Ectodermal cell (in vitro differentiated cells): ENCODE data around the gene AGMO.

ENCODE experiments used
- H3K27ac ChIP-seq: 2 replicates; pipeline ENCODE4 v1.7.0; 2013; ENCODE audit warnings: mild to moderate bottlenecking, low read depth, low read length; ENCODE audit not compliant: insufficient read depth, poor library complexity, severe bottlenecking
- H3K27me3 ChIP-seq: 2 replicates; pipeline ENCODE4 v1.7.0; 2013; ENCODE audit warnings: mild to moderate bottlenecking, low read length; ENCODE audit not compliant: insufficient read depth, control insufficient read depth, poor library complexity, severe bottlenecking
- H3K36me3 ChIP-seq: one replicate; pipeline ENCODE4 v1.7.0; 2013; ENCODE audit warnings: low read length; ENCODE audit not compliant: control insufficient read depth, insufficient read depth
- H3K4me1 ChIP-seq: one replicate; pipeline ENCODE4 v1.7.0; 2013; ENCODE audit warnings: low read length; ENCODE audit not compliant: control insufficient read depth, insufficient read depth
- H3K4me3 ChIP-seq: 2 replicates; pipeline ENCODE4 v1.7.0; 2013; ENCODE audit warnings: low read depth, low read length, control low read depth; ENCODE audit not compliant: insufficient read depth
- H3K9me3 ChIP-seq: 2 replicates; pipeline ENCODE4 v1.7.0; 2013; ENCODE audit warnings: mild to moderate bottlenecking, low read length, moderate library complexity; ENCODE audit not compliant: control insufficient read depth
- WGBS, 2 experiments: methylation state at CpG; one replicate each; pipeline ENCODE4 v1.1.7; 2013; ENCODE audit warnings: missing lambda C conversion rate in 2 of 2; 5-methylcytosine and 5-hydroxymethylcytosine counted together

Gene AGMO

GRCh38 chr7:15507708-15508107, 54.1 kb downstream of the AGMO start:
- H3K36me3 ChIP-seq: no peaks in the 10 kb centered on the region
- H3K27me3 ChIP-seq: no peaks in the 10 kb centered on the region
- H3K27ac ChIP-seq: no peak overlapping the region
- no peak overlapping the region for H3K4me3 ChIP-seq
- H3K4me1 ChIP-seq: no peaks in the 10 kb centered on the region
- 98 to 100% methylated on average over 3 of the region's 3 CpGs for WGBS, 2 experiments
- no peaks in the 10 kb centered on the region for H3K9me3 ChIP-seq

GRCh38 chr7:15507171-15507570, 54.6 kb downstream of the AGMO start:
- Histone ChIP-seq H3K4me3 (no peak overlapping the region), H3K36me3 (no peaks in the 10 kb centered on the region), H3K4me1 (no peaks in the 10 kb centered on the region), H3K27me3 (no peaks in the 10 kb centered on the region), H3K27ac (no peak overlapping the region), H3K9me3 (no peaks in the 10 kb centered on the region)
- WGBS, 2 experiments: 92 to 100% methylated on average over 2 to 3 of the region's 3 CpGs

DNA sequence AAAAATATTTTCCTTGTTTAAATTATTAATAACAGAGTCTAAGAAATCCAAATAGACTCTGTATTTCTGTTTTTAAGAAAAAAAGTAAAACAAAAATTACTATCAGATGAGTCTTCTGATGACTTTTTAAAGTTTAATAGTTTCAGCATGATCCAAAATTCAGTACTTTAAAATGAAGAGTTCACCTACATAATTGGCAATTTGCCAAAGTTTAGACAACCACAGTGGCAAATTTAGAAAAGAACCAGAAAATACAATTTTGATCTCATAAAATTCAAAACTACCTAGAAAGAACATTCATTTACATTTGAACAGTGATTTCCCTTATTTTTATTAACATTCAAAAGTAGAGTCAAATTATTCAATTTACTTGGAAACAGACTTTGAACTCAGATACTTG, 56.1 kb downstream of the AGMO start:
- Histone ChIP-seq H3K4me3 (no peak overlapping the region), H3K27ac (no peak overlapping the region), H3K4me1 (no peaks in the 10 kb centered on the region), H3K27me3 (no peaks in the 10 kb centered on the region), H3K9me3 (no peaks in the 10 kb centered on the region), H3K36me3 (no peaks in the 10 kb centered on the region)

GRCh38 chr7:15504351-15504750, 57.5 kb downstream of the AGMO start:
- no peaks in the 10 kb centered on the region for H3K4me1 ChIP-seq
- H3K27ac ChIP-seq: no peak overlapping the region
- H3K36me3 ChIP-seq: no peaks in the 10 kb centered on the region
- H3K4me3 ChIP-seq: no peak overlapping the region
- H3K9me3 ChIP-seq: no peaks in the 10 kb centered on the region
- H3K27me3 ChIP-seq: no peaks in the 10 kb centered on the region
- 91 to 95% methylated on average over 2 to 4 of the region's 4 CpGs for WGBS, 2 experiments

- Histone ChIP-seq H3K27ac (no peak overlapping the region), H3K9me3 (no peaks in the 10 kb centered on the region), H3K36me3 (no peaks in the 10 kb centered on the region), H3K4me1 (no peaks in the 10 kb centered on the region), H3K4me3 (no peak overlapping the region), H3K27me3 (no peaks in the 10 kb centered on the region)
- WGBS, 2 experiments: 100% methylated on average over 1 of the region's 3 CpGs
Measured at GRCh38 chr7:15503603-15504290, 58.1 kb downstream of the AGMO start.

DNA sequence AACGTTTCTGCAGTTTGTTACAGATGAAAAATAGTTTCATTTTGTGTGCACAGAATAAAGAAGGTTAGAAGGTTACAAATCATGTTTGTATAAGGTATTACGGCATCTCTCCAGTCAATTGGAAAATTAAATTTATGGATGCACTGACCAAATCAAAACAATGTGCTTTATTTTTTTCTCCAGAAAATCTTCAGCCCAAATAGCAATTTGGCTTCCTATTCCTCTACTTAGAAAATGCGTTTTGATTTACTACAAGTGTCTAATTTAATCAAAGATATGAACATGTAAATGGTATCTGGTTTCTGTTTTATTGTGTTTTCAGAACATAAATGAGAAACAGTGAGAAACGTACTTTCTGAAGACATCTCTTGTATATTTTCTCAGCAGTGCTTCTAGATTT, 63.4 kb downstream of the AGMO start:
- WGBS, 2 experiments: 65 to 71% methylated on average over 3 to 4 of the region's 4 CpGs
- no peaks in the 10 kb centered on the region for H3K36me3 ChIP-seq
- no peaks in the 10 kb centered on the region for H3K9me3 ChIP-seq
- no peaks in the 10 kb centered on the region for H3K4me1 ChIP-seq
- H3K27me3 ChIP-seq: no peaks in the 10 kb centered on the region
- H3K27ac ChIP-seq: no peak overlapping the region
- no peak overlapping the region for H3K4me3 ChIP-seq

DNA sequence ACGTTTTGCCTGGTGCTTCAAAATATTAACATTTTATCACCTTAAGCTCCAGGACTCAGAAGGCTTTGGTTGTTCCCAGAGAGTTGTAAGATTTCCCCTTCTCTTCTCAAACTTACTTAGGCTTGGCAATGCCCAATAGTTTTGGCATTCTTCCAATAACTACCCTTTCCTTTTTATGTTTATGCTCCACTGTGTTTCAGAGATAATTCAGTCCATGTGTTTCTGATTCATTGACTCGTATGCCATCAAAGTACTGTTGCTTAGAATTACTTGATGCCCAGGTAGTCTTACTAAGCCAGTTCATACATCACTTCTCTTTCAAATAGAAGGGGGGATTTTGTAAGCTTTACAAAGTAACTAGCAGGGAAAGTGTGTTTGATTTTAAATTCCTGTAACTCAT, 66.6 kb downstream of the AGMO start:
- 95 to 100% methylated on average over 2 of the region's 2 CpGs for WGBS, 2 experiments

DNA sequence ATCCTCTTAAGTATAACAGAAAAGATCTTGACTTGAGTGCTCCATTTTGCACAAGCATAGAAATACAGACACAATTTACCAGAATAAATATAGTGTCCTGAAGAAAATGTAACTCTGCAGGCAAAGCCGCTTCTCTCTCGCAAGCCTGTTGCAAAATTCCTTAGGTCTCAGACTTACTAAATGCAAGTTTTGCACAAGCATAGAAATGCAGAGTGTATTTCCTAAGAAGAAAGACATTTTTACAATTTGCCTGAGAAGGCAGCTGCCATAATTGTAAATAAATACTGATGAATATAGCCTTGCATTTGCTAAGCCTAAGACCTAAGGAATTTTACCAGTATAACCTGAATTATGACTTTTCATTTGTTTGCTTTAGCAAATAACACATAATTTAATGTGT, 67.1 kb downstream of the AGMO start:
- no peak overlapping the region for H3K27ac ChIP-seq
- no peaks in the 10 kb centered on the region for H3K4me1 ChIP-seq
- H3K9me3 ChIP-seq: no peaks in the 10 kb centered on the region
- no peak overlapping the region for H3K4me3 ChIP-seq
- no peaks in the 10 kb centered on the region for H3K27me3 ChIP-seq
- no peaks in the 10 kb centered on the region for H3K36me3 ChIP-seq
- WGBS, 2 experiments: 46 to 50% methylated on average over 2 of the region's 2 CpGs

More for the DNA sequence above, 66.6 kb downstream of the AGMO start:
- Histone ChIP-seq H3K36me3 (no peaks in the 10 kb centered on the region), H3K9me3 (no peaks in the 10 kb centered on the region), H3K4me1 (no peaks in the 10 kb centered on the region), H3K4me3 (no peak overlapping the region), H3K27me3 (no peaks in the 10 kb centered on the region), H3K27ac (no peak overlapping the region)

DNA sequence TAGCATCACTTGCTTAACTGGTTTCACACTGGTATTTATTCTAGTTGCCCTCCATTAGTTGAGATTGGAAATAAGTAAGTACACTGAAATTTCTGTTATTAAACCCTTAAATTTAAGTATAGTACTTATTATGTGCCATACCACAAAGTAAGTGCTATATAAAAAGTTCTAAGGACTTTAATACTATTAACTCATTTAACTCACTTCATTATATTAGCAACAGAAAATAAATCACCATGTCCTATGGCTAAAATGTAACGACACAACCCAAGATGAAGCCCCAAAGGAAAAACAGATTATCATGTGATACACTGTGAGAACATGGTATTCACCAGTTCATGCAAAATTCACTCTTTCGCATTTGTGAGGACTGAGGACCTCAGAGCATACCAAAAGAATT, 70.5 kb downstream of the AGMO start:
- no peaks in the 10 kb centered on the region for H3K27me3 ChIP-seq
- no peaks in the 10 kb centered on the region for H3K36me3 ChIP-seq

GRCh38 chr7:15490291-15490690, 71.5 kb downstream of the AGMO start:
- H3K4me3 ChIP-seq: no peak overlapping the region
- no peak overlapping the region for H3K27ac ChIP-seq
- WGBS, 2 experiments: no CpG with 5 or more reads among the region's 1 CpG
- H3K4me1 ChIP-seq: no peaks in the 10 kb centered on the region
- H3K9me3 ChIP-seq: no peaks in the 10 kb centered on the region
- H3K27me3 ChIP-seq: no peaks in the 10 kb centered on the region
- no peaks in the 10 kb centered on the region for H3K36me3 ChIP-seq

More for the DNA sequence above, 70.5 kb downstream of the AGMO start:
- Histone ChIP-seq H3K4me3 (no peak overlapping the region), H3K9me3 (no peaks in the 10 kb centered on the region), H3K27ac (no peak overlapping the region), H3K4me1 (no peaks in the 10 kb centered on the region)
- WGBS, 2 experiments: 39 to 47% methylated on average over 2 of the region's 2 CpGs

DNA sequence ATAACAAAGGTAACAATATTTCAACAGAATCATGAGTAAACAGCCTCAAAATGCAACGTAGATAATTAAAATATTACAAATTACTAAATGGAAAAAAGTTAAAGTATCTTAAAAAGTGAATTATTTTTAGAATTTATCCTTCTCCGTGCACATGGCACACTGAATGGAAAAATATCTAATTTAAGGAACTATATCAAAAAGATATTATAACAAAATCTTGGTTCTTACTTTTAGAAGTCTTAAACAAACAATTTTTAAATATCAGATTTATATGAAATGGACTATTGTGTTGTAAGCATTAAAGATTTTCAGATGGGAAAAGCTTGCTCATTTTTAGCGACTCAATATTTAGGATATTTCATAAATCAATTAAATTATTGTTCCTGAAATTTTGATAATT, 72.0 kb downstream of the AGMO start:
- Histone ChIP-seq H3K36me3 (no peaks in the 10 kb centered on the region), H3K27me3 (no peaks in the 10 kb centered on the region), H3K4me1 (no peaks in the 10 kb centered on the region), H3K4me3 (no peak overlapping the region), H3K27ac (no peak overlapping the region), H3K9me3 (no peaks in the 10 kb centered on the region)
- WGBS, 2 experiments: no CpG with 5 or more reads among the region's 3 CpGs
